Stimulated activated naive CD8-positive, alpha-beta T cell treated with anti-CD3 and anti-CD28 coated beads, Interleukin-15, Interleukin-2, amounts not matched to agents 100 ng/mL and 50 ng/mL, for 24 hours (primary cell): ENCODE measurements around the gene SOCS6.

ENCODE experiments used
- H3K27ac Mint-ChIP-seq: one replicate; pipeline ENCODE4 v1.8.0; 2021; ENCODE audit warnings: mild to moderate bottlenecking, mixed read lengths
- H3K27me3 Mint-ChIP-seq: one replicate; pipeline ENCODE4 v1.8.0; 2021; ENCODE audit warnings: mixed read lengths
- H3K36me3 Mint-ChIP-seq: one replicate; pipeline ENCODE4 v1.8.0; 2021; ENCODE audit warnings: low read depth, mixed read lengths
- H3K4me1 Mint-ChIP-seq: one replicate; pipeline ENCODE4 v1.8.0; 2021; ENCODE audit warnings: low read depth, mixed read lengths
- H3K4me3 Mint-ChIP-seq: one replicate; pipeline ENCODE4 v1.8.0; 2021; ENCODE audit warnings: mild to moderate bottlenecking, mixed read lengths
- H3K9me3 Mint-ChIP-seq: one replicate; pipeline ENCODE4 v1.8.0; 2021; ENCODE audit warnings: mixed read lengths

Gene SOCS6

GRCh38 chr18:70296289-70296688 lies 7.4 kb downstream of the SOCS6 start:
- no peak overlapping the region for H3K4me3 Mint-ChIP-seq
- H3K4me1 Mint-ChIP-seq, result no peaks in the 10 kb centered on the region
- no peak overlapping the region for H3K27ac Mint-ChIP-seq
- H3K27me3 Mint-ChIP-seq, result peaks cover 21% of the 10 kb centered on the region
- H3K36me3 Mint-ChIP-seq, result no peaks in the 10 kb centered on the region
- H3K9me3 Mint-ChIP-seq, result no peaks in the 10 kb centered on the region

GRCh38 chr18:70296781-70297180 lies 7.9 kb downstream of the SOCS6 start:
- Mint-ChIP-seq H3K4me1 (no peaks in the 10 kb centered on the region), H3K36me3 (no peaks in the 10 kb centered on the region)

GRCh38 chr18:70299393-70299792 lies 10.5 kb downstream of the SOCS6 start:
- no peaks in the 10 kb centered on the region for H3K36me3 Mint-ChIP-seq
- H3K4me1 Mint-ChIP-seq, result no peaks in the 10 kb centered on the region
- no peak overlapping the region for H3K4me3 Mint-ChIP-seq
- no peak overlapping the region for H3K27ac Mint-ChIP-seq
- H3K9me3 Mint-ChIP-seq, result no peaks in the 10 kb centered on the region
- no peaks in the 10 kb centered on the region for H3K27me3 Mint-ChIP-seq

More at GRCh38 chr18:70296781-70297180, 7.9 kb downstream of the SOCS6 start:
- Mint-ChIP-seq H3K27me3 (peaks cover 16% of the 10 kb centered on the region), H3K9me3 (no peaks in the 10 kb centered on the region), H3K4me3 (no peak overlapping the region), H3K27ac (no peak overlapping the region)

GRCh38 chr18:70301667-70302066 lies 12.8 kb downstream of the SOCS6 start:
- Mint-ChIP-seq H3K9me3 (no peaks in the 10 kb centered on the region), H3K27me3 (no peaks in the 10 kb centered on the region), H3K4me3 (no peak overlapping the region), H3K36me3 (no peaks in the 10 kb centered on the region), H3K27ac (no peak overlapping the region), H3K4me1 (no peaks in the 10 kb centered on the region)

- no peaks in the 10 kb centered on the region for H3K4me1 Mint-ChIP-seq
- peaks cover 3% of the 10 kb centered on the region for H3K36me3 Mint-ChIP-seq
- no peak overlapping the region for H3K27ac Mint-ChIP-seq
- H3K27me3 Mint-ChIP-seq, result no peaks in the 10 kb centered on the region
- H3K4me3 Mint-ChIP-seq, result no peak overlapping the region
- no peaks in the 10 kb centered on the region for H3K9me3 Mint-ChIP-seq
Measured at GRCh38 chr18:70308555-70309294, 19.9 kb downstream of the SOCS6 start.

GRCh38 chr18:70310560-70311320 lies 21.9 kb downstream of the SOCS6 start:
- no peak overlapping the region for H3K4me3 Mint-ChIP-seq
- H3K9me3 Mint-ChIP-seq, result no peaks in the 10 kb centered on the region
- H3K36me3 Mint-ChIP-seq, result peaks cover 3% of the 10 kb centered on the region
- H3K27ac Mint-ChIP-seq, result no peak overlapping the region
- no peaks in the 10 kb centered on the region for H3K27me3 Mint-ChIP-seq
- H3K4me1 Mint-ChIP-seq, result no peaks in the 10 kb centered on the region

GRCh38 chr18:70311726-70312125 lies 22.9 kb downstream of the SOCS6 start:
- no peak overlapping the region for H3K4me3 Mint-ChIP-seq
- H3K36me3 Mint-ChIP-seq, result peaks cover 3% of the 10 kb centered on the region
- no peaks in the 10 kb centered on the region for H3K27me3 Mint-ChIP-seq
- no peaks in the 10 kb centered on the region for H3K4me1 Mint-ChIP-seq
- H3K27ac Mint-ChIP-seq, result no peak overlapping the region
- no peaks in the 10 kb centered on the region for H3K9me3 Mint-ChIP-seq

- H3K4me1 Mint-ChIP-seq, result no peaks in the 10 kb centered on the region
- H3K27me3 Mint-ChIP-seq, result no peaks in the 10 kb centered on the region
- no peaks in the 10 kb centered on the region for H3K9me3 Mint-ChIP-seq
- no peak overlapping the region for H3K27ac Mint-ChIP-seq
- no peak overlapping the region for H3K4me3 Mint-ChIP-seq
- peaks cover 1% of the 10 kb centered on the region for H3K36me3 Mint-ChIP-seq
Measured at GRCh38 chr18:70313640-70314039, 24.8 kb downstream of the SOCS6 start.

- H3K27ac Mint-ChIP-seq, result no peak overlapping the region
- H3K9me3 Mint-ChIP-seq, result no peaks in the 10 kb centered on the region
- no peaks in the 10 kb centered on the region for H3K36me3 Mint-ChIP-seq
- no peaks in the 10 kb centered on the region for H3K4me1 Mint-ChIP-seq
- no peak overlapping the region for H3K4me3 Mint-ChIP-seq
- no peaks in the 10 kb centered on the region for H3K27me3 Mint-ChIP-seq
Measured at GRCh38 chr18:70314151-70314782, 25.4 kb downstream of the SOCS6 start.

- no peaks in the 10 kb centered on the region for H3K36me3 Mint-ChIP-seq
- no peaks in the 10 kb centered on the region for H3K9me3 Mint-ChIP-seq
- no peaks in the 10 kb centered on the region for H3K27me3 Mint-ChIP-seq
- H3K4me1 Mint-ChIP-seq, result no peaks in the 10 kb centered on the region
- H3K27ac Mint-ChIP-seq, result no peak overlapping the region
- no peak overlapping the region for H3K4me3 Mint-ChIP-seq
Measured at GRCh38 chr18:70319187-70319586, 30.3 kb downstream of the SOCS6 start.

- H3K4me1 Mint-ChIP-seq, result no peaks in the 10 kb centered on the region
- H3K4me3 Mint-ChIP-seq, result no peak overlapping the region
- H3K36me3 Mint-ChIP-seq, result no peaks in the 10 kb centered on the region
- H3K27ac Mint-ChIP-seq, result no peak overlapping the region
- no peaks in the 10 kb centered on the region for H3K27me3 Mint-ChIP-seq
- no peaks in the 10 kb centered on the region for H3K9me3 Mint-ChIP-seq
Measured at GRCh38 chr18:70321616-70322015, 32.8 kb downstream of the SOCS6 start.

- H3K9me3 Mint-ChIP-seq, result no peaks in the 10 kb centered on the region
- H3K27me3 Mint-ChIP-seq, result no peaks in the 10 kb centered on the region
- H3K36me3 Mint-ChIP-seq, result no peaks in the 10 kb centered on the region
- no peak overlapping the region for H3K27ac Mint-ChIP-seq
- H3K4me1 Mint-ChIP-seq, result no peaks in the 10 kb centered on the region
- no peak overlapping the region for H3K4me3 Mint-ChIP-seq
Measured at GRCh38 chr18:70322385-70322784, 33.5 kb downstream of the SOCS6 start.

GRCh38 chr18:70322928-70323327 lies 34.1 kb downstream of the SOCS6 start:
- Mint-ChIP-seq H3K9me3 (no peaks in the 10 kb centered on the region), H3K36me3 (no peaks in the 10 kb centered on the region), H3K27ac (no peak overlapping the region), H3K4me3 (no peak overlapping the region), H3K27me3 (no peaks in the 10 kb centered on the region), H3K4me1 (no peaks in the 10 kb centered on the region)

GRCh38 chr18:70324897-70325296 lies 36.1 kb downstream of the SOCS6 start:
- H3K27ac Mint-ChIP-seq, result no peak overlapping the region
- peaks cover 5% of the 10 kb centered on the region for H3K4me1 Mint-ChIP-seq
- H3K27me3 Mint-ChIP-seq, result no peaks in the 10 kb centered on the region
- H3K36me3 Mint-ChIP-seq, result no peaks in the 10 kb centered on the region
- no peak overlapping the region for H3K4me3 Mint-ChIP-seq
- no peaks in the 10 kb centered on the region for H3K9me3 Mint-ChIP-seq

GRCh38 chr18:70326255-70326654 lies 37.4 kb downstream of the SOCS6 start:
- no peaks in the 10 kb centered on the region for H3K36me3 Mint-ChIP-seq
- H3K4me3 Mint-ChIP-seq, result no peak overlapping the region
- H3K27me3 Mint-ChIP-seq, result no peaks in the 10 kb centered on the region
- H3K9me3 Mint-ChIP-seq, result no peaks in the 10 kb centered on the region
- no peak overlapping the region for H3K27ac Mint-ChIP-seq
- H3K4me1 Mint-ChIP-seq, result peaks cover 5% of the 10 kb centered on the region
